Left kidney (tissue), 2 donors: ENCODE data around the gene TEX22. TPM values are rescaled to one million over a fixed set of nuclear protein-coding genes. Genes with fewer than 3 reads are reported as not detected.
A peak's percentile ranks its signal among the peaks of the same experiment; 100 is the strongest.

Experiments used
- DNase-seq: peaks from one replicate; pipeline ENCODE4 v3.0.0-alpha.2; 2013
- polyA plus RNA-seq: library from polyadenylated mRNA; unstranded; fragments of 120-200 nt; gene quantifications from one replicate; pipeline ENCODE4 v1.2.1, GENCODE V29; 2013; ENCODE audit not compliant: insufficient read length

The TEX22 gene
- polyA plus RNA-seq, 1 donor = 1.4 TPM

- no peak for DNase-seq
Observed at GRCh38 chr14:105439710-105440553, 41.6 kb downstream of the TEX22 start.

GRCh38 chr14:105440554-105440900 lies 42.2 kb downstream of the TEX22 start:
- DNase-seq = no peak

- DNase-seq = no peak
Observed at GRCh38 chr14:105440992-105441391, 42.7 kb downstream of the TEX22 start.

GRCh38 chr14:105442125-105442524 lies 43.8 kb downstream of the TEX22 start:
- no peak for DNase-seq

GRCh38 chr14:105442834-105443233 lies 44.5 kb downstream of the TEX22 start:
- no peak for DNase-seq

- no peak for DNase-seq
Observed at GRCh38 chr14:105444859-105445258, 46.5 kb downstream of the TEX22 start.

- DNase-seq = no peak
Observed at GRCh38 chr14:105445290-105445689, 47.0 kb downstream of the TEX22 start.

- DNase-seq = no peak
Observed at GRCh38 chr14:105445901-105446845, 47.8 kb downstream of the TEX22 start.

GRCh38 chr14:105446971-105447370 lies 48.6 kb downstream of the TEX22 start:
- no peak for DNase-seq

GRCh38 chr14:105447651-105448640 lies 49.6 kb downstream of the TEX22 start:
- no peak for DNase-seq

GRCh38 chr14:105448706-105449111 lies 50.4 kb downstream of the TEX22 start:
- peak; percentile 53 for DNase-seq

GRCh38 chr14:105449276-105450122 lies 51.2 kb downstream of the TEX22 start:
- no peak for DNase-seq

- no peak for DNase-seq
Observed at GRCh38 chr14:105450123-105450505, 51.8 kb downstream of the TEX22 start.

- DNase-seq = no peak
Observed at GRCh38 chr14:105450864-105451720, 52.8 kb downstream of the TEX22 start.

GRCh38 chr14:105452963-105453362 lies 54.6 kb downstream of the TEX22 start:
- no peak for DNase-seq

- DNase-seq = no peak
Observed at GRCh38 chr14:105453847-105454246, 55.5 kb downstream of the TEX22 start.

- no peak for DNase-seq
Observed at GRCh38 chr14:105455086-105455640, 56.8 kb downstream of the TEX22 start.

GRCh38 chr14:105455766-105456660 lies 57.7 kb downstream of the TEX22 start:
- DNase-seq = no peak
